AG10803 (cell line): Measurements from ENCODE around the gene SLC29A2.
"Not testable (repeated sequence)": the region's sequence is repeated elsewhere in the genome, so short reads cannot be mapped to it uniquely, and the experiment has no call there.

ENCODE experiments used
- DNase-seq: peaks from one replicate; pipeline ENCODE4 v3.0.0; 2010; ENCODE audit warnings: low read depth
- H3K4me3 ChIP-seq: 2 replicates; pipeline ENCODE4 v1.5.1; 2011; ENCODE audit warnings: mild to moderate bottlenecking, low read length, control low read depth
- CTCF ChIP-seq: conservative IDR thresholded peaks from 2 replicates; pipeline ENCODE4 v1.5.1; 2011; ENCODE audit warnings: mild to moderate bottlenecking, low read length, control low read depth, inconsistent platforms

SLC29A2 gene

GRCh38 chr11:66322732-66323427 lies 48.7 kb downstream of the SLC29A2 start:
- DNase-seq: peak; percentile 71
- no peak for TF ChIP-seq CTCF

GRCh38 chr11:66321606-66322005 lies 50.0 kb downstream of the SLC29A2 start:
- no peak for TF ChIP-seq CTCF
- DNase-seq: peak; percentile 21

More at GRCh38 chr11:66322732-66323427, 48.7 kb downstream of the SLC29A2 start:
- no peak overlapping the region for H3K4me3 ChIP-seq

GRCh38 chr11:66320748-66321147 lies 50.8 kb downstream of the SLC29A2 start:
- H3K4me3 ChIP-seq, DNase-seq: not testable (repeated sequence)

More at GRCh38 chr11:66321606-66322005, 50.0 kb downstream of the SLC29A2 start:
- H3K4me3 ChIP-seq: no peak overlapping the region

- DNase-seq, H3K4me3 ChIP-seq: not testable (repeated sequence)
These were observed 51.3 kb downstream of the SLC29A2 start for GRCh38 chr11:66320289-66320688.

- H3K4me3 ChIP-seq: no peak overlapping the region
- DNase-seq: no peak
- TF ChIP-seq CTCF: no peak
These were observed 53.0 kb downstream of the SLC29A2 start for GRCh38 chr11:66318600-66318970.

- DNase-seq: peak; percentile 89
- peak overlapping the region; percentile 93 for H3K4me3 ChIP-seq
- no peak for TF ChIP-seq CTCF
These were observed 53.6 kb downstream of the SLC29A2 start for GRCh38 chr11:66317723-66318599.

- peak; percentile 76 for DNase-seq
- peak overlapping the region; percentile 93 for H3K4me3 ChIP-seq
- TF ChIP-seq CTCF: no peak
These were observed 54.2 kb downstream of the SLC29A2 start for GRCh38 chr11:66317322-66317722.

- peak; percentile 84 for DNase-seq
- TF ChIP-seq CTCF: no peak
- peak within 1 kb of the TSS; percentile 93 for H3K4me3 ChIP-seq
These were observed 54.7 kb downstream of the SLC29A2 start, which contains the start of gene CD248 for GRCh38 chr11:66316849-66317251. Gene CD248 (minus strand): TSS chr11:66317044. CDS start chr11:66317027, 17 bp downstream.
